Glomerular visceral epithelial cell (primary cell): ENCODE data around the gene ZNF143.
A peak's percentile ranks its signal among the peaks of the same experiment; 100 is the strongest.

Experiments
- DNase-seq: peaks from one replicate; pipeline ENCODE4 v3.0.0-alpha.2; 2016; ENCODE audit errors: extremely low spot score

ZNF143 gene

GRCh38 chr11:9575260-9576240 is 114.7 kb downstream of the ZNF143 start:
- peak; percentile 88 for DNase-seq

GRCh38 chr11:9576701-9577381 is 116.0 kb downstream of the ZNF143 start:
- peak; percentile 37 for DNase-seq

GRCh38 chr11:9577556-9577955 is 116.7 kb downstream of the ZNF143 start:
- peak; percentile 43 for DNase-seq
